BE2C (cell line): ENCODE data around the gene STATH.

Experiments
- DNase-seq: peaks from one replicate; pipeline ENCODE4 v3.0.0-alpha.2; 2020
- H3K27me3 ChIP-seq: fragments of 250-450 bp; sonication (Bioruptor Pico); 2 replicates; pipeline ENCODE4 v1.5.1; 2020; ENCODE audit warnings: mild to moderate bottlenecking
- H3K36me3 ChIP-seq: fragments of 250-450 bp; sonication (Bioruptor Pico); 2 replicates; pipeline ENCODE4 v1.5.1; 2020; ENCODE audit warnings: mild to moderate bottlenecking
- H3K4me1 ChIP-seq: fragments of 250-450 bp; sonication (Bioruptor Pico); 2 replicates; pipeline ENCODE4 v1.5.1; 2020
- H3K4me3 ChIP-seq: 2 replicates; pipeline ENCODE4 v1.5.1; 2011; ENCODE audit warnings: low read depth, low read length
- H3K9me3 ChIP-seq: fragments of 250-450 bp; sonication (Bioruptor Pico); 2 replicates; pipeline ENCODE4 v1.5.1; 2020
- CTCF ChIP-seq: IDR thresholded peaks from 2 replicates; pipeline ENCODE4 v1.5.1; 2012; ENCODE audit warnings: mild to moderate bottlenecking, low read depth, low read length

Gene STATH

GRCh38 chr4:69977582-69977981 lies 18.2 kb upstream of the STATH start:
- Histone ChIP-seq H3K4me3 (no peak overlapping the region), H3K27me3 (no peaks in the 10 kb centered on the region), H3K9me3 (no peaks in the 10 kb centered on the region), H3K4me1 (no peaks in the 10 kb centered on the region), H3K36me3 (no peaks in the 10 kb centered on the region)
- TF ChIP-seq CTCF = no peak
- no peak for DNase-seq

GRCh38 chr4:69984030-69984443 lies 11.7 kb upstream of the STATH start:
- TF ChIP-seq CTCF = no peak
- H3K9me3 ChIP-seq = no peaks in the 10 kb centered on the region
- peak; percentile 22 for DNase-seq
- H3K27me3 ChIP-seq = no peaks in the 10 kb centered on the region
- no peaks in the 10 kb centered on the region; the same call in 1 of the 2 replicates for H3K36me3 ChIP-seq
- H3K4me1 ChIP-seq = no peaks in the 10 kb centered on the region
- no peak overlapping the region for H3K4me3 ChIP-seq

GRCh38 chr4:69986663-69987062 lies 9.1 kb upstream of the STATH start:
- no peaks in the 10 kb centered on the region; the same call in 1 of the 2 replicates for H3K36me3 ChIP-seq
- H3K27me3 ChIP-seq = no peaks in the 10 kb centered on the region
- H3K9me3 ChIP-seq = no peaks in the 10 kb centered on the region
- H3K4me3 ChIP-seq = no peak overlapping the region
- no peak for DNase-seq
- no peaks in the 10 kb centered on the region for H3K4me1 ChIP-seq
- no peak for TF ChIP-seq CTCF

- TF ChIP-seq CTCF = no peak
- no peaks in the 10 kb centered on the region; the same call in 1 of the 2 replicates for H3K36me3 ChIP-seq
- no peak for DNase-seq
- H3K4me1 ChIP-seq = no peaks in the 10 kb centered on the region
- H3K9me3 ChIP-seq = no peaks in the 10 kb centered on the region
- H3K27me3 ChIP-seq = no peaks in the 10 kb centered on the region
- no peak overlapping the region for H3K4me3 ChIP-seq
Measured at GRCh38 chr4:69991016-69991415, 4.8 kb upstream of the STATH start.

GRCh38 chr4:69994782-69995181 lies 984 bp upstream of the STATH start:
- no peaks in the 10 kb centered on the region for H3K9me3 ChIP-seq
- no peak overlapping the region for H3K4me3 ChIP-seq
- no peaks in the 10 kb centered on the region for H3K4me1 ChIP-seq
- DNase-seq = no peak
- TF ChIP-seq CTCF = no peak
- H3K27me3 ChIP-seq = no peaks in the 10 kb centered on the region
- no peaks in the 10 kb centered on the region for H3K36me3 ChIP-seq

- H3K36me3 ChIP-seq = no peaks in the 10 kb centered on the region
- DNase-seq = no peak
- no peaks in the 10 kb centered on the region for H3K9me3 ChIP-seq
- TF ChIP-seq CTCF = no peak
- H3K27me3 ChIP-seq = no peaks in the 10 kb centered on the region
- H3K4me3 ChIP-seq = no peak overlapping the region
- H3K4me1 ChIP-seq = no peaks in the 10 kb centered on the region
Measured at GRCh38 chr4:69999420-69999819, 3.7 kb downstream of the STATH start.
